Endodermal cell (in vitro differentiated cells): Measurements from ENCODE around the gene CAVIN3. TPM values are rescaled to one million over a fixed set of nuclear protein-coding genes. Genes with fewer than 3 reads are reported as not detected.

ENCODE experiments used
- DNase-seq: peaks from one replicate; pipeline ENCODE4 v3.0.0-alpha.2; 2017
- H3K27ac ChIP-seq: 2 replicates; pipeline ENCODE4 v1.5.1; 2013; ENCODE audit warnings: mild to moderate bottlenecking, low read depth, low read length, moderate library complexity
- H3K27me3 ChIP-seq: 2 replicates; pipeline ENCODE4 v1.6.1; 2013; ENCODE audit warnings: mild to moderate bottlenecking, low read length, moderate library complexity; ENCODE audit not compliant: insufficient read depth, control insufficient read depth, poor library complexity, severe bottlenecking
- H3K36me3 ChIP-seq: 2 replicates; pipeline ENCODE4 v1.7.0; 2013; ENCODE audit warnings: mild to moderate bottlenecking, low read length, moderate library complexity; ENCODE audit not compliant: control insufficient read depth, insufficient read depth
- H3K4me1 ChIP-seq: one replicate; pipeline ENCODE4 v1.7.0; 2013; ENCODE audit warnings: low read length; ENCODE audit not compliant: control insufficient read depth, insufficient read depth
- H3K4me3 ChIP-seq: 2 replicates; pipeline ENCODE4 v1.5.1; 2013; ENCODE audit warnings: mild to moderate bottlenecking, low read length, moderate library complexity
- H3K9ac ChIP-seq: 2 replicates; pipeline ENCODE4 v1.6.1; 2013; ENCODE audit warnings: mild to moderate bottlenecking, low read length, moderate library complexity; ENCODE audit not compliant: poor library complexity, severe bottlenecking; ENCODE audit errors: extremely low read depth
- H3K9me3 ChIP-seq: 2 replicates; pipeline ENCODE4 v1.6.1; 2013; ENCODE audit warnings: mild to moderate bottlenecking, low read length, moderate library complexity; ENCODE audit not compliant: control insufficient read depth
- H3K27ac Mint-ChIP-seq: 2 replicates; pipeline ENCODE4 v1.8.0; 2020; ENCODE audit warnings: mixed read lengths
- H3K27me3 Mint-ChIP-seq: 2 replicates; pipeline ENCODE4 v1.8.0; 2021; ENCODE audit warnings: mild to moderate bottlenecking, mixed read lengths; ENCODE audit not compliant: insufficient read depth
- H3K36me3 Mint-ChIP-seq: 2 replicates; pipeline ENCODE4 v1.8.0; 2020; ENCODE audit warnings: low read depth, mixed read lengths
- H3K4me1 Mint-ChIP-seq: 2 replicates; pipeline ENCODE4 v1.8.0; 2020; ENCODE audit warnings: mixed read lengths
- H3K4me3 Mint-ChIP-seq: 2 replicates; pipeline ENCODE4 v1.8.0; 2020; ENCODE audit warnings: mild to moderate bottlenecking, moderate library complexity, mixed read lengths
- H3K9me3 Mint-ChIP-seq: 2 replicates; pipeline ENCODE4 v1.8.0; 2020; ENCODE audit warnings: mild to moderate bottlenecking, mixed read lengths
- WGBS, 2 experiments: methylation state at CpG; one replicate each; pipeline versions ENCODE4 v1.1.5 to v1.1.7; 2013; ENCODE audit warnings: missing lambda C conversion rate in 2 of 2, mixed read lengths in 1 of 2; ENCODE audit not compliant: insufficient coverage in 1 of 2, insufficient read length in 1 of 2; 5-methylcytosine and 5-hydroxymethylcytosine counted together
- total RNA-seq, 2 donors: library from RNA; stranded (reverse); fragmentation: NEBNext Ultra II Directional in 1 of 2; extraction: Animal tissue kit (Norgen Biotek cat#: 25700) in 1 of 2; gene quantifications; 2 replicates in 1 of 2; 3 replicates in 1 of 2; pipeline ENCODE4 v1.2.1, GENCODE V29; 2021
- TF ChIP-seq, protein P1 (sequence below): fragments of 200-600 bp; sonication (generic); conservative IDR thresholded peaks from 2 replicates; pipeline ENCODE4 v1.5.0; 2021; ENCODE audit warnings: antibody characterized with exemption, mild to moderate bottlenecking

The CAVIN3 gene
- total RNA-seq, 2 donors from 2014 or later = 42.2 to 70.2 TPM

DNA sequence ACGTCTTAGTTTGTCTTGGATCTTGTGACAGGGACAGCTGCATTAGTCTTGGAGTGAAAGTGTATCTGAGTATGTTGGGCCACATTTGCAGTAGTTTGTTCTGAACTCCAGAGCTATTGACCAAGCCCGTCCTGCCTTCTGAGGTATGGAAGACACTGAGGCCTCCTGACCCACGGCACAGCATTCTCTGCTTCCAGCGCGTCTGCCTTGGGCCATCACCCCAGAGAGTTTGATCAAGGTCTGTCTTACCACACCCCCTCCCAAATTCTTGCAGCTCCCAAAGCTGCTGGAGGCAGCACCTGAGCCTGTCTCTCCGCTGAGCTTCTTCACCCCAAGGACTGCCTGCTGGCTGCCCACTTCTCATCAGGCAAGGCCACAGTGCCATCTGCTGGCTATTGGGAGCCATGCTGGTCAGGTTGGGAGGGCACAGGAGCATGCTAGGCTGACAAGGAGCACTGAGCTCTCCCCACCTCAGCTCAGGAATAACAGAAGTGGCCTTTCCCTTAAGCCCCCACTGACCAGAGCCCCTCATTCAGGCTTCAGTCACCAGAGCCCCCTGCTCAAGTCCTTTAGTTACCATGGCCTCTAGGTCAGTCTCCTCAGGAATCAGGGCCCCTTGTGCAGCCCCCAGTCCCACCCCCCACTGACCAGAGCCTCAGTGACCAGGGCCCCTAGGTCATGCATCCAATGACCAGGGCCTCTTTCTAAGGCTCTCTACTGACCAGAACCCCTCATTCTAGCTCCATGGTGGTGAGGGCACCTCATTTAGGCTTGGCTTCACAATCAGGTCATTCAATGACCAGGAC, 42.8 kb upstream of the CAVIN3 start:
- Histone ChIP-seq H3K36me3 (no peaks in the 10 kb centered on the region), H3K4me3 (no peak overlapping the region), H3K27ac (no peak overlapping the region), H3K9ac (no peak overlapping the region), H3K27me3 (no peaks in the 10 kb centered on the region), H3K9me3 (no peaks in the 10 kb centered on the region), H3K4me1 (no peaks in the 10 kb centered on the region)
- H3K4me1 Mint-ChIP-seq = peaks cover 6% of the 10 kb centered on the region
- H3K36me3 Mint-ChIP-seq = no peaks in the 10 kb centered on the region
- 62 to 68% methylated on average over 3 to 6 of the region's 6 CpGs for WGBS, 2 experiments
- H3K4me3 Mint-ChIP-seq = no peak overlapping the region
- H3K27me3 Mint-ChIP-seq = no peaks in the 10 kb centered on the region
- TF ChIP-seq, protein P1, sequence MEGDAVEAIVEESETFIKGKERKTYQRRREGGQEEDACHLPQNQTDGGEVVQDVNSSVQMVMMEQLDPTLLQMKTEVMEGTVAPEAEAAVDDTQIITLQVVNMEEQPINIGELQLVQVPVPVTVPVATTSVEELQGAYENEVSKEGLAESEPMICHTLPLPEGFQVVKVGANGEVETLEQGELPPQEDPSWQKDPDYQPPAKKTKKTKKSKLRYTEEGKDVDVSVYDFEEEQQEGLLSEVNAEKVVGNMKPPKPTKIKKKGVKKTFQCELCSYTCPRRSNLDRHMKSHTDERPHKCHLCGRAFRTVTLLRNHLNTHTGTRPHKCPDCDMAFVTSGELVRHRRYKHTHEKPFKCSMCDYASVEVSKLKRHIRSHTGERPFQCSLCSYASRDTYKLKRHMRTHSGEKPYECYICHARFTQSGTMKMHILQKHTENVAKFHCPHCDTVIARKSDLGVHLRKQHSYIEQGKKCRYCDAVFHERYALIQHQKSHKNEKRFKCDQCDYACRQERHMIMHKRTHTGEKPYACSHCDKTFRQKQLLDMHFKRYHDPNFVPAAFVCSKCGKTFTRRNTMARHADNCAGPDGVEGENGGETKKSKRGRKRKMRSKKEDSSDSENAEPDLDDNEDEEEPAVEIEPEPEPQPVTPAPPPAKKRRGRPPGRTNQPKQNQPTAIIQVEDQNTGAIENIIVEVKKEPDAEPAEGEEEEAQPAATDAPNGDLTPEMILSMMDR = peak; percentile 96
- DNase-seq = peak; percentile 97
- peak overlapping the region; percentile 26 for H3K27ac Mint-ChIP-seq
- no peaks in the 10 kb centered on the region for H3K9me3 Mint-ChIP-seq

DNA sequence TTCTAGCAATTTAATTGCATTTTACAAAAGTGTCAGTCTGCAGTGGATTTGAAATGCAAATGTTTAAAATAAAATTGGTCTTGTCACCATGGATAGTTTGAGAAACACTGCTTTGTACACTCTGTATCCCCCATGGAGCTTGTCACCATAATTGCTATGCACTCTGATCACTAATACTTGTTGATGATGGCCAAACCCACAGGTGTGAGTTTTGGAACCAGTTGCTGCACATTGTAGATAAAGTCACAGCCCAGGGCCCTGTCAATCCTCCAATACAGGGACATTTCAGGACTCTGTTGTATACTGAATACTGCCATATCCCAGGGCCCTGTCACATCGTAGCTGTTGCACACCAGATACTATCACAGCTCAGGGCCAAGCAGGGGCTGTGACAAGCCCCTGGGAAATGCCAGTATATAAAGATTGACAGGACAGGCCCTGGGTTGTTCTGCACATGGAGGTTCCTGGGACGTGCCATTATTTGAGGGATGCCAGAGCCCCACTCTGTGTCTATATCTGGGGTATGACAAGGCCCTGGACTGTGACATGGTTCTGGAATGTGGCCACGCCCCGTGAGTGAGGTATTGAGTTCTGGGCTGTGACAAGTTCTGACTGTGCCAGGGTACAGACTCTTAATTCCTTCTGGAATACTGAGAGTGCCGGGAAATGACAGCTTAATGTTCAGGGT, 42.0 kb upstream of the CAVIN3 start:
- no peaks in the 10 kb centered on the region for H3K9me3 Mint-ChIP-seq

DNA sequence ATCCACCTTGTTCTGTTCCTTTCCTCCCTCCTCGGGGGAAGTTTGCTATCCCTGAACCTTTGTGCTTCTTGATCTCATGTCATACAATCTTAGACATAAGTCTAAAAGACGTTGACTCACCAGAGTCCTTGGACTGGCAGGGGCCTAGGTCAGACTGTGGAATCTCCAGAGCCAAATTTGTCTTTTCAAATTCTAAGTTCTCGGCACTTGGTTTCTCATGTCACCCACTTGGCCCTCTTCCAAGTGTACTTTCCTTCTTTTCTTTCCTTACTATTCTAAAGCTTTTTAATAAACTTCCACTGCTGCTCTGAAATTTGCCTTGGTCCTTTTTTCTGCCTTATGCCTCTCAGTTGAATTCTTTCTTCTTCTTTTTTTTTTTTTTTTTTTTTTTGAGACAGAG, 39.9 kb upstream of the CAVIN3 start:
- WGBS, 2 experiments = 89 to 91% methylated on average over 3 of the region's 3 CpGs
- Histone ChIP-seq H3K9me3 (no peaks in the 10 kb centered on the region), H3K36me3 (no peaks in the 10 kb centered on the region), H3K9ac (no peak overlapping the region), H3K27me3 (no peaks in the 10 kb centered on the region), H3K27ac (no peak overlapping the region), H3K4me1 (no peaks in the 10 kb centered on the region), H3K4me3 (no peak overlapping the region)
- H3K27ac Mint-ChIP-seq = no peak overlapping the region
- no peaks in the 10 kb centered on the region for H3K9me3 Mint-ChIP-seq
- DNase-seq = no peak
- TF ChIP-seq, protein P1 = no peak
- peaks cover 12% of the 10 kb centered on the region for H3K4me1 Mint-ChIP-seq
- H3K36me3 Mint-ChIP-seq = no peaks in the 10 kb centered on the region
- H3K27me3 Mint-ChIP-seq = no peaks in the 10 kb centered on the region
- H3K4me3 Mint-ChIP-seq = no peak overlapping the region

More for the DNA sequence above, 42.0 kb upstream of the CAVIN3 start:
- H3K4me1 Mint-ChIP-seq = peaks cover 6% of the 10 kb centered on the region
- no peaks in the 10 kb centered on the region for H3K27me3 ChIP-seq
- DNase-seq = no peak
- WGBS, 2 experiments = 93 to 100% methylated on average over 5 of the region's 5 CpGs
- peak overlapping the region; percentile 26 for H3K27ac Mint-ChIP-seq
- H3K36me3 ChIP-seq = no peaks in the 10 kb centered on the region
- H3K4me1 ChIP-seq = no peaks in the 10 kb centered on the region
- H3K9ac ChIP-seq = no peak overlapping the region
- no peaks in the 10 kb centered on the region for H3K36me3 Mint-ChIP-seq
- no peaks in the 10 kb centered on the region for H3K27me3 Mint-ChIP-seq
- H3K27ac ChIP-seq = no peak overlapping the region
- no peaks in the 10 kb centered on the region for H3K9me3 ChIP-seq
- no peak overlapping the region for H3K4me3 ChIP-seq
- TF ChIP-seq, protein P1 = no peak
- no peak overlapping the region for H3K4me3 Mint-ChIP-seq
